Pancreas (tissue), 10 donors: ENCODE data around the gene TNNI3. TPM values are rescaled to one million over a fixed set of nuclear protein-coding genes. Genes with fewer than 3 reads are reported as not detected.
"Not testable (repeated sequence)": the region's sequence is repeated elsewhere in the genome, so short reads cannot be mapped to it uniquely, and the experiment has no call there.

Experiments used
- ATAC-seq, 4 donors: fragments of 200-7000 bp; cut with Tn5 transposase; one replicate each; pipeline versions ENCODE4 v1.8.0 to v1.9.1; 2020; ENCODE audit warnings: mild to moderate bottlenecking in 4 of 4, moderate library complexity in 4 of 4
- DNase-seq, 6 donors: peaks; one replicate each; pipeline ENCODE4 v3.0.0-alpha.2; 2020
- FAIRE-seq: peaks from 2 replicates; lab custom pipeline; 2012; peaks lifted over from hg19 to GRCh38; lab: Jason Lieb, UNC
- H3K27ac ChIP-seq, 4 donors: fragments of 200-600 bp; sonication (generic); 1 replicate in 3 of 4; 2 replicates in 1 of 4; pipeline versions ENCODE4 v1.5.0 to v1.8.0; 2020
- H3K27me3 ChIP-seq, 4 donors: fragments of 200-600 bp; one replicate each; pipeline ENCODE4 v1.8.0; 2021
- H3K36me3 ChIP-seq, 3 donors: fragments of 200-600 bp; sonication (generic) in 1 of 3; one replicate each; pipeline versions ENCODE4 v1.5.0 to v1.8.0; 2020 to 2021
- H3K4me1 ChIP-seq, 3 donors: fragments of 200-600 bp; one replicate each; pipeline ENCODE4 v1.8.0; 2021
- H3K4me3 ChIP-seq, 4 donors: fragments of 200-600 bp; sonication (generic) in 2 of 4; one replicate each; pipeline versions ENCODE4 v1.5.0 to v1.8.0; 2020 to 2021
- H3K9me3 ChIP-seq, 4 donors: fragments of 200-600 bp; one replicate each; pipeline ENCODE4 v1.8.0; 2021
- CTCF ChIP-seq, 4 donors: fragments of 200-600 bp; sonication (generic) in 3 of 4; IDR thresholded peaks; one replicate each; pipeline versions ENCODE4 v1.5.0 to v1.8.0; 2021; ENCODE audit warnings: antibody characterized with exemption in 4 of 4
- whole genome bisulfite sequencing, 2 donors: extraction: QIAGEN DNeasy Blood & Tissue Kit; methylation state at CpG; one replicate each; pipeline ENCODE4 v1.1.7; 2013; 5-methylcytosine and 5-hydroxymethylcytosine counted together
- intact Hi-C, 3 donors: fragments of 100-400 bp; cut with DNase I; formaldehyde crosslinking; loops; one replicate each; pipeline versions ENCODE4 v1.11.1 to v1.14.2; 2022
- polyA plus RNA-seq, 2 donors: library from polyadenylated mRNA; stranded (reverse); fragments of 200-250 nt; gene quantifications; one replicate each; pipeline ENCODE4 v1.2.3, GENCODE V29; 2013
- total RNA-seq, 6 donors: library from RNA; stranded (reverse); fragmentation: NEBNext Ultra II Directional in 4 of 6; extraction: Animal tissue kit (Norgen Biotek cat#: 25700) in 4 of 6; gene quantifications; one replicate each; pipeline versions ENCODE4 v1.2.1 to v1.2.4, GENCODE V29; 2021 to 2023
- donor health status: healthy with polysubstance abuse.
- donor health status: DM: no; HTN: no; CAD: no; lungs with moderate emphysema.
- donor health status: DM: no; HTN: no; CAD: no.
- donor health status: control.
- donor health status: control.
- donor health status: Bipolar disorder and iron deficiency.
- donor health status: DM: yes; HTN: yes; CAD: no.
- donor health status: DM: no; HTN: no; CAD: no.
- donor health status: DM: no; HTN: no; CAD: no.
- donor health status: DM: yes; HTN: yes; CAD: no.

TNNI3 gene
- total and polyA plus RNA-seq, 8 donors: 0.66 to 4.1 (median 2.5) TPM; not detected in 4

- intact Hi-C loops: no loop called here
- FAIRE-seq: no peak
- H3K27ac ChIP-seq: no peak overlapping the region
- no peak for ATAC-seq
- H3K36me3 ChIP-seq: no peaks in the 10 kb centered on the region
- TF ChIP-seq CTCF (IDR thresholded peaks at IDR 0.05): no peak
- no peak overlapping the region for H3K4me3 ChIP-seq
- WGBS, 2 donors: 93% methylated on average over 25 of the region's 25 CpGs
- H3K27me3 ChIP-seq: no peaks in the 10 kb centered on the region
- H3K4me1 ChIP-seq: peaks cover 0 to 5% (median 0%) of the 10 kb centered on the region in 3 donors
- H3K9me3 ChIP-seq: no peaks in the 10 kb centered on the region
- DNase-seq: peak in 2 of 6 donors; percentile 12 to 34
Observed at GRCh38 chr19:55112246-55112776, 45.2 kb downstream of the TNNI3 start.

- Histone ChIP-seq H3K27me3 (no peaks in the 10 kb centered on the region), H3K36me3 (no peaks in the 10 kb centered on the region), H3K4me3 (no peak overlapping the region), H3K9me3 (no peaks in the 10 kb centered on the region), H3K27ac (no peak overlapping the region), H3K4me1 (peaks cover 0 to 5% (median 0%) of the 10 kb centered on the region in 3 donors)
- intact Hi-C loops: no loop called here
- DNase-seq (peak in 1 of 6 donors; percentile 9), ATAC-seq (no peak), FAIRE-seq (no peak)
- no peak for TF ChIP-seq CTCF (IDR thresholded peaks at IDR 0.05)
- 84 to 89% methylated on average over 21 of the region's 21 CpGs for WGBS, 2 donors
Observed at GRCh38 chr19:55111238-55111831, 46.2 kb downstream of the TNNI3 start.

- Histone ChIP-seq H3K36me3 (no peaks in the 10 kb centered on the region), H3K27ac (no peak overlapping the region), H3K4me3 (no peak overlapping the region), H3K4me1 (no peaks in the 10 kb centered on the region), H3K9me3 (no peaks in the 10 kb centered on the region), H3K27me3 (no peaks in the 10 kb centered on the region)
- ATAC-seq (no peak), FAIRE-seq (no peak), DNase-seq (no peak)
- TF ChIP-seq CTCF (IDR thresholded peaks at IDR 0.05): no peak
- intact Hi-C loops: no loop called here
- WGBS, 2 donors: 83 to 86% methylated on average over 20 of the region's 20 CpGs
Observed at GRCh38 chr19:55109527-55110291, 47.8 kb downstream of the TNNI3 start.

GRCh38 chr19:55107252-55107651 is 50.3 kb downstream of the TNNI3 start:
- H3K27me3 ChIP-seq, H3K9me3 ChIP-seq, intact Hi-C loops, DNase-seq, H3K4me1 ChIP-seq, H3K27ac ChIP-seq, H3K4me3 ChIP-seq, ATAC-seq, H3K36me3 ChIP-seq, FAIRE-seq: not testable (repeated sequence)
- WGBS, 2 donors: 96 to 97% methylated on average over 3 of the region's 3 CpGs

- FAIRE-seq: no peak
- 92 to 94% methylated on average over 6 of the region's 6 CpGs for WGBS, 2 donors
Observed at GRCh38 chr19:55106591-55106990, 50.9 kb downstream of the TNNI3 start.

More at GRCh38 chr19:55106591-55106990, 50.9 kb downstream of the TNNI3 start:
- DNase-seq: no peak
- intact Hi-C loops: no loop called here
- Histone ChIP-seq H3K27ac (no peak overlapping the region), H3K27me3 (no peaks in the 10 kb centered on the region), H3K36me3 (peaks cover 0 to 4% (median under 1%) of the 10 kb centered on the region in 3 donors), H3K9me3 (no peaks in the 10 kb centered on the region), H3K4me3 (no peak overlapping the region), H3K4me1 (no peaks in the 10 kb centered on the region)
- TF ChIP-seq CTCF (IDR thresholded peaks at IDR 0.05): no peak
- ATAC-seq: no peak
